HFFc6 (cell line): ENCODE data around the gene HRH1. TPM values are rescaled to one million over a fixed set of nuclear protein-coding genes. Genes with fewer than 3 reads are reported as not detected.
"Not testable (repeated sequence)": the region's sequence is repeated elsewhere in the genome, so short reads cannot be mapped to it uniquely, and the experiment has no call there.

Source experiments
- DNase-seq: peaks from one replicate; pipeline ENCODE4 v3.0.0-alpha.2; 2018
- H3K27ac Mint-ChIP-seq: 2 replicates; pipeline ENCODE4 v1.8.0; 2020; ENCODE audit warnings: mild to moderate bottlenecking, mixed read lengths
- H3K27me3 Mint-ChIP-seq: 2 replicates; pipeline ENCODE4 v1.8.0; 2021; ENCODE audit warnings: mild to moderate bottlenecking, moderate library complexity, mixed read lengths; ENCODE audit not compliant: insufficient read depth
- H3K36me3 Mint-ChIP-seq: 2 replicates; pipeline ENCODE4 v1.8.0; 2021; ENCODE audit warnings: low read depth, mixed read lengths
- H3K4me1 Mint-ChIP-seq: 2 replicates; pipeline ENCODE4 v1.8.0; 2020; ENCODE audit warnings: low read depth, mixed read lengths
- H3K4me3 Mint-ChIP-seq: 2 replicates; pipeline ENCODE4 v1.8.0; 2020; ENCODE audit warnings: mild to moderate bottlenecking, moderate library complexity, mixed read lengths
- H3K9me3 Mint-ChIP-seq: 2 replicates; pipeline ENCODE4 v1.8.0; 2020; ENCODE audit warnings: mild to moderate bottlenecking, mixed read lengths
- total RNA-seq, 6 experiments: library from RNA; stranded (reverse); fragmentation: NEBNext Ultra II Directional; extraction: Animal tissue kit (Norgen Biotek cat#: 25700); gene quantifications; 2 replicates in 1 of 6; 3 replicates in 5 of 6; pipeline ENCODE4 v1.2.3, GENCODE V29; 2021
- TF ChIP-seq, protein P1 (sequence below): fragments of 200-600 bp; sonication (generic); IDR thresholded peaks from 2 replicates; pipeline ENCODE4 v1.5.0; 2021; ENCODE audit warnings: antibody characterized with exemption, mild to moderate bottlenecking

HRH1 gene
- total RNA-seq, 6 experiments from 2014 or later, result 4.9 to 8.4 (median 6.4) TPM

DNA sequence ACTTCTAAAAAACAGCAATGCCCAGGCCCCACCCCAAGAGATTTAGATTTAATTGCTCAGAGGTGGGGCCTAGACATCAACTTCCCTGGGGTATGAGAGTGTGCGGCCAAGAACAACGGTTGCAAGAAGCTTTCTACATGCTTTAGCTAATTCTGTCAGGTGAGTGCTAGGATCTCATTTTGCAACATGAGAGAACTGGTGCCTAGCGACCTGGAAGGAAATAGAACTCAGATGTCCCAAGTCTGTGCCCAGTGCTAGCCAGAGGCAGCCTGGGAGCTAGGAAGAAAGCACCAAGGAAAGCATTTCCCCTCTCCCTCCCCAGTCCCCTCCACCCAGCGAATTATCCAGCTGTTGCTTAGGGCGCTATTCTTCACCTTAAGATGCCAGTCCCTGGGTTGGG is 22.9 kb upstream of the HRH1 start:
- H3K27me3 Mint-ChIP-seq, result no peaks in the 10 kb centered on the region
- H3K4me3 Mint-ChIP-seq, result no peak overlapping the region
- no peak overlapping the region for H3K27ac Mint-ChIP-seq
- no peak for DNase-seq
- H3K9me3 Mint-ChIP-seq, result no peaks in the 10 kb centered on the region
- peaks cover 17% of the 10 kb centered on the region for H3K4me1 Mint-ChIP-seq
- peaks cover 4% of the 10 kb centered on the region; the same call in 1 of the 2 replicates for H3K36me3 Mint-ChIP-seq
- TF ChIP-seq, protein P1, sequence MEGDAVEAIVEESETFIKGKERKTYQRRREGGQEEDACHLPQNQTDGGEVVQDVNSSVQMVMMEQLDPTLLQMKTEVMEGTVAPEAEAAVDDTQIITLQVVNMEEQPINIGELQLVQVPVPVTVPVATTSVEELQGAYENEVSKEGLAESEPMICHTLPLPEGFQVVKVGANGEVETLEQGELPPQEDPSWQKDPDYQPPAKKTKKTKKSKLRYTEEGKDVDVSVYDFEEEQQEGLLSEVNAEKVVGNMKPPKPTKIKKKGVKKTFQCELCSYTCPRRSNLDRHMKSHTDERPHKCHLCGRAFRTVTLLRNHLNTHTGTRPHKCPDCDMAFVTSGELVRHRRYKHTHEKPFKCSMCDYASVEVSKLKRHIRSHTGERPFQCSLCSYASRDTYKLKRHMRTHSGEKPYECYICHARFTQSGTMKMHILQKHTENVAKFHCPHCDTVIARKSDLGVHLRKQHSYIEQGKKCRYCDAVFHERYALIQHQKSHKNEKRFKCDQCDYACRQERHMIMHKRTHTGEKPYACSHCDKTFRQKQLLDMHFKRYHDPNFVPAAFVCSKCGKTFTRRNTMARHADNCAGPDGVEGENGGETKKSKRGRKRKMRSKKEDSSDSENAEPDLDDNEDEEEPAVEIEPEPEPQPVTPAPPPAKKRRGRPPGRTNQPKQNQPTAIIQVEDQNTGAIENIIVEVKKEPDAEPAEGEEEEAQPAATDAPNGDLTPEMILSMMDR, result no peak

- not testable (repeated sequence) for DNase-seq, H3K27me3 Mint-ChIP-seq, H3K9me3 Mint-ChIP-seq, H3K36me3 Mint-ChIP-seq, H3K4me3 Mint-ChIP-seq, H3K27ac Mint-ChIP-seq
- peaks cover 22% of the 10 kb centered on the region for H3K4me1 Mint-ChIP-seq
These were observed 22.4 kb upstream of the HRH1 start for GRCh38 chr3:11131886-11132285.

DNA sequence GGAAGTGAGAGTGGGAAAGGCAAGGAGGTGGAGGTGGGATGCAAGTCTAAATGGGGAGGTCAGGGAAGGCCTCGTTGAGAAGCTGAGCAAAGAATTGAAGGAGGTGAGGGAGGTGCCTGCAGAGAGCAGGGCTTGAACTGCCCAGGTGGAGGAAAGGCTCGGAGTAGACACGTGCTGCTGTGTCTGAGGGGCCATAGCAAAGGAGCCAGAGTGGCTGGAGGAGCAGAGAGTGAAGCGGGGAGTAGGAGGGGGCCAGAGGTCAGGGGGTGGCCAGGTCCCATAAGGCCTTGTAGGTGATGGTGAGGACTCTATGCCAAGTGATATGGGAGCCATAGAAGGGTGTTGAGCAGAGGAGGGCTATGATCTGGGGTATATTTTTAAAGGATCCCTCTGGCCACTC is 21.4 kb upstream of the HRH1 start:
- peaks cover 8% of the 10 kb centered on the region for H3K36me3 Mint-ChIP-seq
- H3K27me3 Mint-ChIP-seq, result no peaks in the 10 kb centered on the region; the same call in 1 of the 2 replicates
- TF ChIP-seq, protein P1, result no peak
- H3K27ac Mint-ChIP-seq, result no peak overlapping the region
- DNase-seq, result no peak
- H3K4me3 Mint-ChIP-seq, result no peak overlapping the region
- peaks cover 32% of the 10 kb centered on the region for H3K4me1 Mint-ChIP-seq
- H3K9me3 Mint-ChIP-seq, result peaks cover 3% of the 10 kb centered on the region; the same call in 1 of the 2 replicates

GRCh38 chr3:11134794-11135193 is 19.5 kb upstream of the HRH1 start:
- Mint-ChIP-seq H3K9me3 (peaks cover 3% of the 10 kb centered on the region; the same call in 1 of the 2 replicates), H3K36me3 (peaks cover 4% of the 10 kb centered on the region), H3K4me1 (peaks cover 22% of the 10 kb centered on the region), H3K4me3 (no peak overlapping the region), H3K27ac (no peak overlapping the region), H3K27me3 (no peaks in the 10 kb centered on the region; the same call in 1 of the 2 replicates)
- DNase-seq, result peak; percentile 13
- TF ChIP-seq, protein P1, result no peak

- Mint-ChIP-seq H3K4me1 (peaks cover 33% of the 10 kb centered on the region), H3K4me3 (peak overlapping the region; percentile 92), H3K27ac (peak overlapping the region; percentile 100), H3K27me3 (no peaks in the 10 kb centered on the region; the same call in 1 of the 2 replicates), H3K9me3 (peaks cover 3% of the 10 kb centered on the region; the same call in 1 of the 2 replicates), H3K36me3 (peaks cover 9% of the 10 kb centered on the region)
- DNase-seq, result peak; percentile 21
- TF ChIP-seq, protein P1, result no peak
These were observed 18.2 kb upstream of the HRH1 start for GRCh38 chr3:11136116-11136515.

DNA sequence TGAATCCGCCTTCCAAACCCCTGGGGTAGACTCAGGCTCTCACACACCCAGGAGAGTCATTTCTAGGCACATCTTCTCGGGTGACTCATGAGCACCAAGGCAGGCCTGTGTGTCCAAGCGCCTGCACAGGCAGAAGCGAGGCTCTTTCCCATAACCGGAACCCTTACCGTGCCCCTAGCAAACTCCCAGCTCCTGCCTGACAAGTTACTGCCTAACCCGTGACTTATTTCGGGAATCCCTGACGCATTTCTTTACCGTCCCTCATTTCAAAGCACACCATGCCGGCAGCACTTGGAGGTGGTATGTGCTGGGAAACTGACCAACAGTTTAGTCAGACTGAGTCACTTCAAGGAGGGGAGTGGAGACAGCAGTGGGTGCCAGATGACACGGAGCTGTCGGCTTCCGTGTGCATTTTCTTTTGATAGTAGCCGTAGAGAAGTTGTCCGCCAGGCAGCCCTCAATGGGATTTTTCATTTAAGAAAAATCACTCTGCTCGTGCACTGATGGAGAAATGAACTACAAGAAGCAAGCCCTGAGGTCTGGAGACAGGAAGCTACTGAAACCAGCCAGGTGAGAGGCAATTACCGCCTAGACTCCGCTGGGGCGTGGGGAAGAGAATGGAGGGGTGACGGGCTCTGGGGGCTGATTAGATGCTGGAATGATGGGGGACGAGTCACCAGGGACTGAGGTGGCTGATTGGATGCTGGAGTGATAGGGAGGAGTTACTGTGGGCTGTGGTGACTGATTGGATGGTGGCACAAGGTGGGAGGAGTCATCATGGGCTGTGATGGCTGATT is 17.3 kb upstream of the HRH1 start:
- TF ChIP-seq, protein P1, result no peak; the same call in 1 of the 2 replicates
- DNase-seq, result peak; percentile 100
- Mint-ChIP-seq H3K9me3 (peaks cover 3% of the 10 kb centered on the region; the same call in 1 of the 2 replicates), H3K36me3 (peaks cover 9% of the 10 kb centered on the region), H3K4me3 (peak overlapping the region; percentile 92), H3K4me1 (peaks cover 33% of the 10 kb centered on the region), H3K27me3 (no peaks in the 10 kb centered on the region; the same call in 1 of the 2 replicates), H3K27ac (peak overlapping the region; percentile 100)
